Stimulated activated naive CD4-positive, alpha-beta T cell treated with Interleukin-2 at 50 U/mL for 16 hours (primary cell): ENCODE data around the gene PPP1R13B.
"Not testable (repeated sequence)": the region's sequence is repeated elsewhere in the genome, so short reads cannot be mapped to it uniquely, and the experiment has no call there.

Source experiments
- DNase-seq: peaks from one replicate; lab custom pipeline; 2025; lab: John Stamatoyannopoulos, UW

PPP1R13B gene

GRCh38 chr14:103847451-103848174, at the start of gene PPP1R13B:
Gene PPP1R13B, minus strand, starts transcription at chr14:103847575. Its CDS starts 268 bp downstream, at chr14:103847307.
- peak; percentile 91 for DNase-seq

GRCh38 chr14:103896578-103896977, 49.2 kb upstream of the PPP1R13B start:
- no peak for DNase-seq

- no peak for DNase-seq
Measured at GRCh38 chr14:103894723-103895059, 47.3 kb upstream of the PPP1R13B start.

GRCh38 chr14:103894034-103894722, 46.8 kb upstream of the PPP1R13B start:
- DNase-seq: no peak

- DNase-seq: no peak
Measured at GRCh38 chr14:103892247-103892646, 44.9 kb upstream of the PPP1R13B start.

GRCh38 chr14:103891667-103892215, 44.4 kb upstream of the PPP1R13B start:
- no peak for DNase-seq

GRCh38 chr14:103890821-103891666, 43.7 kb upstream of the PPP1R13B start:
- no peak for DNase-seq

GRCh38 chr14:103890052-103890371, 42.6 kb upstream of the PPP1R13B start:
- DNase-seq: no peak

GRCh38 chr14:103889313-103890051, 42.1 kb upstream of the PPP1R13B start:
- DNase-seq: no peak

GRCh38 chr14:103889002-103889312, 41.6 kb upstream of the PPP1R13B start:
- DNase-seq: not testable (repeated sequence)

- no peak for DNase-seq
Measured at GRCh38 chr14:103887557-103888115, 40.3 kb upstream of the PPP1R13B start.

GRCh38 chr14:103887170-103887501, 39.8 kb upstream of the PPP1R13B start:
- no peak for DNase-seq

- no peak for DNase-seq
Measured at GRCh38 chr14:103886304-103887169, 39.2 kb upstream of the PPP1R13B start.

GRCh38 chr14:103885509-103885932, 38.1 kb upstream of the PPP1R13B start:
- no peak for DNase-seq

- DNase-seq: no peak
Measured at GRCh38 chr14:103884854-103885253, 37.5 kb upstream of the PPP1R13B start.

- DNase-seq: no peak
Measured at GRCh38 chr14:103883263-103883523, 35.8 kb upstream of the PPP1R13B start.

GRCh38 chr14:103882503-103883262, 35.3 kb upstream of the PPP1R13B start:
- no peak for DNase-seq

GRCh38 chr14:103881268-103882201, 34.2 kb upstream of the PPP1R13B start:
- DNase-seq: no peak
